Panc1 (cell line): ENCODE data around the gene FBRS. TPM values are rescaled to one million over a fixed set of nuclear protein-coding genes. Genes with fewer than 3 reads are reported as not detected.

Source experiments
- ATAC-seq: fragments of 200-7000 bp; cut with Tn5 transposase; 2 replicates; pipeline ENCODE4 v1.9.1; 2020; ENCODE audit warnings: mild to moderate bottlenecking, moderate library complexity
- BruUV-seq: library from RNA; stranded (reverse); fragments of 400-500 nt; replicated peaks from 2 replicates; lab custom pipeline; 2021; lab: Mats Ljungman, UMichigan
- CTCF ChIA-PET: fragments of 300-600 bp; sonication (Branson Sonifier 250); formaldehyde crosslinking; loops from one replicate; lab custom pipeline; 2022; ENCODE audit warnings: antibody characterized with exemption; lab: Charles Lee
- POLR2A ChIA-PET: fragments of 300-600 bp; sonication (Branson Sonifier 250); formaldehyde crosslinking; loops from one replicate; lab custom pipeline; 2022; ENCODE audit warnings: antibody characterized with exemption; lab: Charles Lee
- DNase-seq: peaks from one replicate; pipeline ENCODE4 v3.0.0-alpha.2; 2010; ENCODE audit warnings: low read depth, low spot score
- H3K27ac ChIP-seq: 2 replicates; pipeline ENCODE4 v1.5.1; 2011; ENCODE audit warnings: mild to moderate bottlenecking, low read length, inconsistent platforms
- H3K27me3 ChIP-seq: fragments of 200-500 bp; sonication (Bioruptor generic); 2 replicates; pipeline ENCODE4 v1.6.0; 2014; ENCODE audit warnings: low read length, inconsistent platforms; ENCODE audit not compliant: control insufficient read depth, insufficient read depth
- H3K36me3 ChIP-seq: fragments of 200-500 bp; sonication (Bioruptor generic); 2 replicates; pipeline ENCODE4 v1.5.1; 2014; ENCODE audit warnings: inconsistent platforms, mild to moderate bottlenecking, low read length, moderate library complexity; ENCODE audit not compliant: control insufficient read depth, insufficient read depth
- H3K4me1 ChIP-seq: 2 replicates; pipeline ENCODE4 v1.5.1; 2011; ENCODE audit warnings: inconsistent platforms, mild to moderate bottlenecking, low read length, moderate library complexity; ENCODE audit not compliant: control insufficient read depth, insufficient read depth
- H3K4me3 ChIP-seq, 2 experiments: 2 replicates each; pipeline ENCODE4 v1.5.1; 2011 to 2012; ENCODE audit warnings: low read depth in 2 of 2, low read length in 2 of 2, mild to moderate bottlenecking in 2 of 2, inconsistent platforms in 1 of 2, moderate library complexity in 1 of 2
- H3K9me3 ChIP-seq: fragments of 200-500 bp; sonication (Bioruptor generic); 2 replicates; pipeline ENCODE4 v1.5.1; 2014; ENCODE audit warnings: low read depth, mild to moderate bottlenecking, inconsistent platforms, low read length, moderate library complexity; ENCODE audit not compliant: control insufficient read depth, insufficient read depth
- CTCF ChIP-seq: fragments of 450-650 bp; IDR thresholded peaks from 2 replicates; pipeline ENCODE4 v1.5.1; 2017; ENCODE audit warnings: mild to moderate bottlenecking
- POLR2AphosphoS5 ChIP-seq: IDR thresholded peaks from 2 replicates; pipeline ENCODE4 v1.6.1; 2012; ENCODE audit warnings: mild to moderate bottlenecking, low read depth, low read length, moderate library complexity
- REST ChIP-seq, 2 experiments: IDR thresholded peaks; 2 replicates each; pipeline ENCODE4 v1.6.1; 2011 to 2012; ENCODE audit warnings: low read depth in 2 of 2, control low read depth in 1 of 2, low read length in 1 of 2, mild to moderate bottlenecking in 1 of 2, moderate library complexity in 1 of 2; ENCODE audit not compliant: insufficient read depth in 1 of 2
- SIN3A ChIP-seq: IDR thresholded peaks from 2 replicates; pipeline ENCODE4 v1.6.1; 2012; ENCODE audit warnings: low read depth, mild to moderate bottlenecking, low read length, moderate library complexity, borderline replicate concordance; ENCODE audit not compliant: insufficient read depth
- TCF7L2 ChIP-seq: IDR thresholded peaks from 2 replicates; pipeline ENCODE4 v1.6.1; 2011; ENCODE audit warnings: mild to moderate bottlenecking, low read depth, low read length, inconsistent platforms
- in situ Hi-C: cut with HindIII; loops from 2 replicates; pipeline ENCODE4 v1.10.0; 2016; ENCODE audit warnings: low sequenced_read_pairs, low pct_unique_long_range_greater_than_20kb
- intact Hi-C: fragments of 100-400 bp; cut with micrococcal nuclease; formaldehyde crosslinking; loops from one replicate; pipeline ENCODE4 v1.10.0; 2022; ENCODE audit not compliant: unreplicated experiment
- total RNA-seq: library from RNA; stranded (reverse); gene quantifications from one replicate; pipeline ENCODE4 v1.2.1, GENCODE V29; 2021; ENCODE audit not compliant: unreplicated experiment

The FBRS gene
- total RNA-seq, 1 experiment from 2014 or later = 103 TPM

- in situ Hi-C loops (no loop called here), intact Hi-C loops (no loop called here)
- no peak for TF ChIP-seq POLR2AphosphoS5
- no peak for TF ChIP-seq TCF7L2
- TF ChIP-seq SIN3A = no peak
- TF ChIP-seq CTCF = no peak
- TF ChIP-seq REST (IDR thresholded peaks at IDR 0.05; ENCODE audit: insufficient read depth in 1 of 2, low read depth in 2 of 2, low read length in 1 of 2) = no peak
- Histone ChIP-seq H3K9me3 (no peaks in the 10 kb centered on the region), H3K4me3 (no peak overlapping the region), H3K36me3 (peaks cover 23% of the 10 kb centered on the region), H3K27ac (no peak overlapping the region), H3K27me3 (no peaks in the 10 kb centered on the region), H3K4me1 (peaks cover 14% of the 10 kb centered on the region)
- no TSS peak for BruUV-seq
- CTCF ChIA-PET = interaction anchor here (0.6 to 1.0 kb wide), 2 partner anchors 29 to 180 kb away, joined by 3 read pairs; no protein-coding TSS in a partner anchor
- POLR2A ChIA-PET = no interaction called here
- no peak for DNase-seq
- ATAC-seq = no peak
Observed at GRCh38 chr16:30665830-30666190, 7.6 kb downstream of the FBRS start.

GRCh38 chr16:30666681-30667080, 8.4 kb downstream of the FBRS start:
- ChIA-PET POLR2A (no interaction called here), CTCF (no interaction called here)
- peaks cover 19% of the 10 kb centered on the region for H3K36me3 ChIP-seq
- peaks cover 6% of the 10 kb centered on the region for H3K4me1 ChIP-seq
- TF ChIP-seq REST (IDR thresholded peaks at IDR 0.05; ENCODE audit: insufficient read depth in 1 of 2, low read depth in 2 of 2, low read length in 1 of 2) (no peak), POLR2AphosphoS5 (no peak), CTCF (no peak)
- no peak for DNase-seq
- no TSS peak for BruUV-seq
- H3K27ac ChIP-seq = no peak overlapping the region
- in situ Hi-C loops (no loop called here), intact Hi-C loops (no loop called here)
- H3K27me3 ChIP-seq = no peaks in the 10 kb centered on the region
- H3K4me3 ChIP-seq = no peak overlapping the region
- ATAC-seq = no peak
- H3K9me3 ChIP-seq = no peaks in the 10 kb centered on the region
